NK-92 (cell line): Measurements from ENCODE around the gene PFDN1.
"Not testable (repeated sequence)": the region's sequence is repeated elsewhere in the genome, so short reads cannot be mapped to it uniquely, and the experiment has no call there.

Experiments
- DNase-seq: peaks from one replicate; lab custom pipeline; 2025; ENCODE audit not compliant: unreplicated experiment; lab: John Stamatoyannopoulos, UW

PFDN1 gene

GRCh38 chr5:140302786-140303639 is at the start of gene PFDN1:
PFDN1 (minus strand) TSS chr5:140303101; CDS start chr5:140303073, 28 bp downstream.
- peak; percentile 62 for DNase-seq

GRCh38 chr5:140351609-140352334 is 48.9 kb upstream of the PFDN1 start:
- no peak for DNase-seq

GRCh38 chr5:140349244-140349643 is 46.3 kb upstream of the PFDN1 start:
- no peak for DNase-seq

GRCh38 chr5:140348104-140348503 is 45.2 kb upstream of the PFDN1 start:
- DNase-seq = no peak

GRCh38 chr5:140347360-140347759 is 44.5 kb upstream of the PFDN1 start:
- no peak for DNase-seq

- no peak for DNase-seq
Observed at GRCh38 chr5:140346348-140347221, 43.7 kb upstream of the PFDN1 start, which contains the start of gene HBEGF. HBEGF (minus strand) TSS chr5:140346603; CDS start chr5:140346328, 275 bp downstream.

- DNase-seq = no peak
Observed at GRCh38 chr5:140345919-140346347, 43.0 kb upstream of the PFDN1 start.

GRCh38 chr5:140344683-140345423 is 42.0 kb upstream of the PFDN1 start:
- no peak for DNase-seq

- not testable (repeated sequence) for DNase-seq
Observed at GRCh38 chr5:140343849-140344248, 40.9 kb upstream of the PFDN1 start.

- no peak for DNase-seq
Observed at GRCh38 chr5:140342896-140343295, 40.0 kb upstream of the PFDN1 start.

- DNase-seq = no peak
Observed at GRCh38 chr5:140342287-140342686, 39.4 kb upstream of the PFDN1 start.

GRCh38 chr5:140341591-140341990 is 38.7 kb upstream of the PFDN1 start:
- no peak for DNase-seq

- no peak for DNase-seq
Observed at GRCh38 chr5:140340605-140341121, 37.8 kb upstream of the PFDN1 start.

- DNase-seq = no peak
Observed at GRCh38 chr5:140339636-140340035, 36.7 kb upstream of the PFDN1 start.

- DNase-seq = no peak
Observed at GRCh38 chr5:140338908-140339307, 36.0 kb upstream of the PFDN1 start.

- no peak for DNase-seq
Observed at GRCh38 chr5:140338336-140338735, 35.4 kb upstream of the PFDN1 start.

GRCh38 chr5:140337880-140338279 is 35.0 kb upstream of the PFDN1 start:
- no peak for DNase-seq

- DNase-seq = no peak
Observed at GRCh38 chr5:140336388-140336787, 33.5 kb upstream of the PFDN1 start.

- no peak for DNase-seq
Observed at GRCh38 chr5:140331638-140332037, 28.7 kb upstream of the PFDN1 start.
